ENCODE data around the gene IQGAP1.

- TF ChIP-seq EZH2 (IDR thresholded peaks at IDR 0.05; ENCODE audit: borderline replicate concordance, low read length) (no peak), CTCF (IDR thresholded peaks at IDR 0.05; ENCODE audit: low read length) (no peak)
These were observed 13.0 kb upstream of the IQGAP1 start for GRCh38 chr15:90375071-90375470.

Data from OCI-LY1 (cell line).